Activated CD8-positive, alpha-beta T cell treated with anti-CD3 and anti-CD28 coated beads for 36 hours (primary cell): ENCODE data around the gene EXOSC9. TPM values are rescaled to one million over a fixed set of nuclear protein-coding genes. Genes with fewer than 3 reads are reported as not detected.

Source experiments
- ATAC-seq: fragments of 200-7000 bp; cut with Tn5 transposase; one replicate; pipeline ENCODE4 v1.10.0; 2021; ENCODE audit warnings: mild to moderate bottlenecking, moderate library complexity
- CTCF ChIA-PET: fragments of 350-600 bp; sonication (Branson Sonifier 250); formaldehyde crosslinking; loops from one replicate; lab custom pipeline; 2021; ENCODE audit warnings: antibody characterized with exemption; lab: Charles Lee
- POLR2A ChIA-PET: fragments of 350-600 bp; sonication (Branson Sonifier 250); formaldehyde crosslinking; loops from one replicate; lab custom pipeline; 2021; ENCODE audit warnings: antibody characterized with exemption; lab: Charles Lee
- DNase-seq: peaks from one replicate; pipeline ENCODE4 v3.0.0-alpha.2; 2020
- H3K27ac Mint-ChIP-seq: one replicate; pipeline ENCODE4 v1.8.0; 2021; ENCODE audit warnings: mild to moderate bottlenecking, mixed read lengths
- H3K27me3 Mint-ChIP-seq: one replicate; pipeline ENCODE4 v1.8.0; 2021; ENCODE audit warnings: mixed read lengths
- H3K36me3 Mint-ChIP-seq: one replicate; pipeline ENCODE4 v1.8.0; 2021; ENCODE audit warnings: low read depth, mixed read lengths
- H3K4me1 Mint-ChIP-seq: one replicate; pipeline ENCODE4 v1.8.0; 2021; ENCODE audit warnings: low read depth, mixed read lengths
- H3K4me3 Mint-ChIP-seq: one replicate; pipeline ENCODE4 v1.8.0; 2021; ENCODE audit warnings: mild to moderate bottlenecking, moderate library complexity, mixed read lengths
- H3K9me3 Mint-ChIP-seq: one replicate; pipeline ENCODE4 v1.8.0; 2021; ENCODE audit warnings: mixed read lengths
- CTCF ChIP-seq: fragments of 200-600 bp; IDR thresholded peaks from one replicate; pipeline ENCODE4 v1.8.0; 2022; ENCODE audit warnings: antibody characterized with exemption, mild to moderate bottlenecking
- intact Hi-C: fragments of 100-400 bp; cut with micrococcal nuclease; formaldehyde crosslinking; loops from one replicate; pipeline ENCODE4 v1.10.0; 2022
- total RNA-seq, 2 experiments: library from RNA; stranded (reverse); gene quantifications; one replicate each; pipeline ENCODE4 v1.2.3, GENCODE V29; 2021

EXOSC9 gene
- total RNA-seq, 2 experiments from 2014 or later: 75.8 to 76.8 TPM

- no peaks in the 10 kb centered on the region for H3K9me3 Mint-ChIP-seq
- peaks cover 17% of the 10 kb centered on the region for H3K27me3 Mint-ChIP-seq
- no peak overlapping the region for H3K27ac Mint-ChIP-seq
- ChIA-PET POLR2A (no interaction called here), CTCF (no interaction called here)
- TF ChIP-seq CTCF: no peak
- H3K4me3 Mint-ChIP-seq: no peak overlapping the region
- ATAC-seq (no peak), DNase-seq (no peak)
- no peaks in the 10 kb centered on the region for H3K36me3 Mint-ChIP-seq
- intact Hi-C loops: no loop called here
- H3K4me1 Mint-ChIP-seq: no peaks in the 10 kb centered on the region
Measured at GRCh38 chr4:121771869-121772268, 29.3 kb upstream of the EXOSC9 start.

- no peaks in the 10 kb centered on the region for H3K9me3 Mint-ChIP-seq
- POLR2A ChIA-PET: no interaction called here
- H3K27ac Mint-ChIP-seq: no peak overlapping the region
- H3K27me3 Mint-ChIP-seq: peaks cover 17% of the 10 kb centered on the region
- intact Hi-C loops: no loop called here
- H3K4me3 Mint-ChIP-seq: no peak overlapping the region
- no peaks in the 10 kb centered on the region for H3K36me3 Mint-ChIP-seq
- CTCF ChIA-PET: no interaction called here
- ATAC-seq (no peak), DNase-seq (no peak)
- TF ChIP-seq CTCF: no peak
- peaks cover 6% of the 10 kb centered on the region for H3K4me1 Mint-ChIP-seq
Measured at GRCh38 chr4:121773883-121774282, 27.2 kb upstream of the EXOSC9 start.

GRCh38 chr4:121776610-121777401 is 24.3 kb upstream of the EXOSC9 start:
- no peak overlapping the region for H3K27ac Mint-ChIP-seq
- TF ChIP-seq CTCF: no peak
- POLR2A ChIA-PET: interaction anchor here (0.6 to 1.4 kb wide), 3 partner anchors 9 to 47 kb away, joined by 3 to 4 read pairs (median 3); no protein-coding TSS in a partner anchor
- ATAC-seq: peak; percentile 39
- peaks cover 15% of the 10 kb centered on the region for H3K27me3 Mint-ChIP-seq
- H3K4me3 Mint-ChIP-seq: no peak overlapping the region
- no peaks in the 10 kb centered on the region for H3K36me3 Mint-ChIP-seq
- no peaks in the 10 kb centered on the region for H3K9me3 Mint-ChIP-seq
- H3K4me1 Mint-ChIP-seq: peaks cover 6% of the 10 kb centered on the region
- no peak for DNase-seq
- CTCF ChIA-PET: interaction anchor here (0.9 to 1.0 kb wide), 2 partner anchors 16 to 20 kb away, joined by 3 read pairs; no protein-coding TSS in a partner anchor
- intact Hi-C loops: no loop called here

- intact Hi-C loops: no loop called here
- H3K36me3 Mint-ChIP-seq: no peaks in the 10 kb centered on the region
- peak; percentile 30 for ATAC-seq
- H3K4me3 Mint-ChIP-seq: no peak overlapping the region
- no peak for TF ChIP-seq CTCF
- H3K9me3 Mint-ChIP-seq: no peaks in the 10 kb centered on the region
- peaks cover 6% of the 10 kb centered on the region for H3K4me1 Mint-ChIP-seq
- peaks cover 11% of the 10 kb centered on the region for H3K27me3 Mint-ChIP-seq
- CTCF ChIA-PET: interaction anchor here (0.9 to 1.0 kb wide), 3 partner anchors 8 to 20 kb away, joined by 3 read pairs; no protein-coding TSS in a partner anchor
- DNase-seq: no peak
- POLR2A ChIA-PET: interaction anchor here (0.7 to 1.4 kb wide), 2 partner anchors 10 to 47 kb away, joined by 3 to 4 read pairs; no protein-coding TSS in a partner anchor
- H3K27ac Mint-ChIP-seq: no peak overlapping the region
Measured at GRCh38 chr4:121777625-121778024, 23.5 kb upstream of the EXOSC9 start.

- POLR2A ChIA-PET: no interaction called here
- Mint-ChIP-seq H3K36me3 (no peaks in the 10 kb centered on the region), H3K4me3 (no peak overlapping the region)
Measured at GRCh38 chr4:121778991-121779628, 22.0 kb upstream of the EXOSC9 start.

More at GRCh38 chr4:121778991-121779628, 22.0 kb upstream of the EXOSC9 start:
- intact Hi-C loops: no loop called here
- ATAC-seq (no peak), DNase-seq (no peak)
- Mint-ChIP-seq H3K27me3 (peaks cover 16% of the 10 kb centered on the region), H3K9me3 (peaks cover 3% of the 10 kb centered on the region), H3K4me1 (peaks cover 6% of the 10 kb centered on the region), H3K27ac (no peak overlapping the region)
- CTCF ChIA-PET: no interaction called here
- no peak for TF ChIP-seq CTCF
